ENCODE data around the gene KIF19. TPM values are rescaled to one million over a fixed set of nuclear protein-coding genes. Genes with fewer than 3 reads are reported as not detected.

The KIF19 gene
- total and polyA plus RNA-seq, 2 of the 4 experiments (the other 2 are of a cell fraction) = not detected

DNA sequence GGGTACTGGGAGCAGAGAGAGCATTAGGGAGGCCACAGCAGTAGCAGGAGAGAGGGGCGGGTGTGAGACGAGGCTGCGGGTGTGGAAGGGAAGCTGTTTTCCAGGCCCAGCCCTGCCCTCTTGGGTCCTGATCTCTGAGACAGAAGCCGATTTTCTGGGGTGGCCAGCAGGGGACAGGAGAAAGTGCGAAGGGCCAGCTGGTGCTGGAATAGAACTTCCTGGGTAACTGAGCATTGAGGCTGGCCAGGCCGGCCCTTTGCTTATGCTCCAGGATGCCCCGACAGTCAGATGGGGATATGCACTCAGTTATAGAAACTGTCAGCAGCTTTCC, 34.8 kb downstream of the KIF19 start:
- BruUV-seq (replicated peaks) = no TSS peak
- TF ChIP-seq, protein P1, sequence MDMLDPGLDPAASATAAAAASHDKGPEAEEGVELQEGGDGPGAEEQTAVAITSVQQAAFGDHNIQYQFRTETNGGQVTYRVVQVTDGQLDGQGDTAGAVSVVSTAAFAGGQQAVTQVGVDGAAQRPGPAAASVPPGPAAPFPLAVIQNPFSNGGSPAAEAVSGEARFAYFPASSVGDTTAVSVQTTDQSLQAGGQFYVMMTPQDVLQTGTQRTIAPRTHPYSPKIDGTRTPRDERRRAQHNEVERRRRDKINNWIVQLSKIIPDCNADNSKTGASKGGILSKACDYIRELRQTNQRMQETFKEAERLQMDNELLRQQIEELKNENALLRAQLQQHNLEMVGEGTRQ (IDR thresholded peaks at IDR 0.05; ENCODE audit: low read depth, low read length) = no peak
- TF ChIP-seq SMC3 (IDR thresholded peaks at IDR 0.05; ENCODE audit: low read depth, low read length) = no peak
- no peak for TF ChIP-seq POLR2A (IDR thresholded peaks at IDR 0.05; ENCODE audit: low read depth, low read length)
- no peak for TF ChIP-seq RAD21 (IDR thresholded peaks at IDR 0.05; ENCODE audit: low read length)
- TF ChIP-seq MAFK (IDR thresholded peaks at IDR 0.05; ENCODE audit: low read depth, low read length) = no peak
- TF ChIP-seq NFE2L2 (IDR thresholded peaks at IDR 0.05; ENCODE audit: low read depth, low read length) = no peak
- no peak for TF ChIP-seq CTCF (conservative IDR thresholded peaks at IDR 0.05; ENCODE audit: low read depth, low read length)
- TF ChIP-seq MAZ (IDR thresholded peaks at IDR 0.05; ENCODE audit: borderline replicate concordance, low read depth, low read length) = no peak
- no peak for TF ChIP-seq MXI1 (IDR thresholded peaks at IDR 0.05; ENCODE audit: borderline replicate concordance, low read depth, low read length)
- no peak for TF ChIP-seq CEBPB (IDR thresholded peaks at IDR 0.05; ENCODE audit: low read depth, low read length)
- no peak for TF ChIP-seq RCOR1 (IDR thresholded peaks at IDR 0.05; ENCODE audit: insufficient replicate concordance, low read length)
- no peak for TF ChIP-seq RFX5 (IDR thresholded peaks at IDR 0.05; ENCODE audit: low read depth, low read length)

More for the DNA sequence above, 34.8 kb downstream of the KIF19 start:
- no peak overlapping the region for H4K91ac ChIP-seq (ENCODE audit: insufficient read depth, low read depth, low read length)
- H3K79me1 ChIP-seq (ENCODE audit: low read depth in 1 of 2, low read length in 2 of 2) = no peaks in the 10 kb centered on the region
- H3K14ac ChIP-seq (replicated peaks; ENCODE audit: low read depth, low read length) = no peak overlapping the region
- H3K9ac ChIP-seq (ENCODE audit: low read depth, low read length) = no peak overlapping the region
- no peaks in the 10 kb centered on the region for H3K9me3 ChIP-seq (ENCODE audit: control insufficient read depth, insufficient read depth, low read length)
- H4K20me1 ChIP-seq (ENCODE audit: insufficient read depth, low read length) = no peaks in the 10 kb centered on the region
- H2BK120ac ChIP-seq (ENCODE audit: low read depth, low read length) = no peak overlapping the region
- no peak overlapping the region for H4K8ac ChIP-seq (ENCODE audit: low read depth in 2 of 2, low read length in 2 of 2)
- H3K4ac ChIP-seq (ENCODE audit: low read depth, low read length) = no peak overlapping the region
- no peaks in the 10 kb centered on the region for H3K36me3 ChIP-seq (ENCODE audit: control insufficient read depth, insufficient read depth, low read length)
- no peak overlapping the region for H2BK15ac ChIP-seq (ENCODE audit: low read depth, low read length)
- in situ Hi-C loops (cut with MboI; ENCODE audit: low sequenced_read_pairs) = no loop called here
- peaks cover 11% of the 10 kb centered on the region; the same call in 1 of the 2 replicates for H3K27me3 ChIP-seq (ENCODE audit: control insufficient read depth, insufficient read depth, low read length)
- H3K23ac ChIP-seq (ENCODE audit: low read depth, low read length) = no peak overlapping the region
- ATAC-seq (ENCODE audit: low read depth) (no peak), DNase-seq (no peak)
- H2AK5ac ChIP-seq (ENCODE audit: low read depth, low read length) = no peak overlapping the region
- no peak overlapping the region for H2BK5ac ChIP-seq (ENCODE audit: low read depth, low read length, poor library complexity, severe bottlenecking)
- CTCF ChIA-PET = no interaction called here
- dilution Hi-C loops (cut with HindIII; ENCODE audit: low sequenced_read_pairs, unreplicated experiment) = no loop called here
- no peak overlapping the region for H2AK9ac ChIP-seq (replicated peaks; ENCODE audit: low read depth, low read length, poor library complexity)
- H3K4me2 ChIP-seq (ENCODE audit: low read depth, low read length) = no peak overlapping the region
- WGBS, 2 experiments (ENCODE audit: extremely low coverage in 2 of 2, insufficient read length in 1 of 2) = 44% methylated on average over 3 of the region's 7 CpGs; no CpG with 5 or more reads in 1 of the 2 experiments
- no peak overlapping the region for H2AFZ ChIP-seq (replicated peaks; ENCODE audit: low read length, poor library complexity)
- POLR2A ChIA-PET (ENCODE audit: unreplicated experiment) = no interaction called here
- intact Hi-C loops (cut with micrococcal nuclease) = loop anchor here (5.0 kb wide), 1 partner anchor 154 kb away; no protein-coding TSS in a partner anchor
- H4K5ac ChIP-seq (ENCODE audit: low read depth, low read length) = no peak overlapping the region
- no peaks in the 10 kb centered on the region for H3K9me1 ChIP-seq (ENCODE audit: insufficient read depth, low read length)
- no peak overlapping the region for H3K56ac ChIP-seq (ENCODE audit: extremely low read depth, insufficient read depth, low read length)
- no peak overlapping the region for H3K27ac ChIP-seq (ENCODE audit: insufficient read depth, low read length)
- H3K4me1 ChIP-seq (ENCODE audit: control insufficient read depth, insufficient read depth, low read length) = no peaks in the 10 kb centered on the region
- no peak overlapping the region for H2BK20ac ChIP-seq (ENCODE audit: low read depth, low read length)
- no peak overlapping the region for H3K4me3 ChIP-seq (ENCODE audit: insufficient read depth, low read depth, low read length)
- no peak overlapping the region for H3K18ac ChIP-seq (ENCODE audit: low read depth, low read length)
